Breast epithelium (tissue), 3 donors: ENCODE data around the gene ZNF536.

Experiments used
- POLR2A ChIP-seq: fragments of 450-650 bp; IDR thresholded peaks from one replicate; pipeline ENCODE4 v1.6.1; 2016; ENCODE audit warnings: antibody characterized with exemption, mild to moderate bottlenecking, moderate library complexity
- POLR2AphosphoS5 ChIP-seq, 3 donors: sonication (generic); formaldehyde crosslinking; IDR thresholded peaks; one replicate each; pipeline ENCODE4 v1.6.1; 2017; ENCODE audit warnings: antibody characterized with exemption in 3 of 3
- TF ChIP-seq, protein P1 (sequence below), 3 donors: fragments of 450-650 bp; IDR thresholded peaks; one replicate each; pipeline ENCODE4 v1.5.1; 2016 to 2017; ENCODE audit warnings: antibody characterized with exemption in 3 of 3, mild to moderate bottlenecking in 3 of 3, moderate library complexity in 3 of 3

GRCh38 chr19:30344446-30345425 is 27.4 kb upstream of the ZNF536 start:
- TF ChIP-seq, protein P1, sequence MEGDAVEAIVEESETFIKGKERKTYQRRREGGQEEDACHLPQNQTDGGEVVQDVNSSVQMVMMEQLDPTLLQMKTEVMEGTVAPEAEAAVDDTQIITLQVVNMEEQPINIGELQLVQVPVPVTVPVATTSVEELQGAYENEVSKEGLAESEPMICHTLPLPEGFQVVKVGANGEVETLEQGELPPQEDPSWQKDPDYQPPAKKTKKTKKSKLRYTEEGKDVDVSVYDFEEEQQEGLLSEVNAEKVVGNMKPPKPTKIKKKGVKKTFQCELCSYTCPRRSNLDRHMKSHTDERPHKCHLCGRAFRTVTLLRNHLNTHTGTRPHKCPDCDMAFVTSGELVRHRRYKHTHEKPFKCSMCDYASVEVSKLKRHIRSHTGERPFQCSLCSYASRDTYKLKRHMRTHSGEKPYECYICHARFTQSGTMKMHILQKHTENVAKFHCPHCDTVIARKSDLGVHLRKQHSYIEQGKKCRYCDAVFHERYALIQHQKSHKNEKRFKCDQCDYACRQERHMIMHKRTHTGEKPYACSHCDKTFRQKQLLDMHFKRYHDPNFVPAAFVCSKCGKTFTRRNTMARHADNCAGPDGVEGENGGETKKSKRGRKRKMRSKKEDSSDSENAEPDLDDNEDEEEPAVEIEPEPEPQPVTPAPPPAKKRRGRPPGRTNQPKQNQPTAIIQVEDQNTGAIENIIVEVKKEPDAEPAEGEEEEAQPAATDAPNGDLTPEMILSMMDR (IDR thresholded peaks at IDR 0.05): no peak
- TF ChIP-seq POLR2A (no peak), POLR2AphosphoS5 (IDR thresholded peaks at IDR 0.05) (no peak)
